ENCODE measurements around the gene STOM. TPM values are rescaled to one million over a fixed set of nuclear protein-coding genes. Genes with fewer than 3 reads are reported as not detected.

Gene STOM
- total and polyA plus RNA-seq, 2 of the 8 experiments (the other 6 are each of a cell fraction or from before 2014, with no cell fraction given): 25.2 to 60.4 TPM

GRCh38 chr9:121321016-121321503 lies 49.0 kb downstream of the STOM start:
- Histone ChIP-seq H4K91ac (replicated peaks; ENCODE audit: insufficient read length, low read length) (no peak overlapping the region), H3K9ac (replicated peaks in 1 of 4; ENCODE audit: extremely low read depth in 1 of 4, low read depth in 3 of 4, low read length in 3 of 4) (no peak overlapping the region), H3K14ac (ENCODE audit: insufficient read length) (no peak overlapping the region), H3K4me2 (ENCODE audit: insufficient read depth in 1 of 2, low read depth in 2 of 2, low read length in 2 of 2) (no peak overlapping the region), H3K4me3 (ENCODE audit: extremely low read depth in 1 of 4, insufficient read depth in 2 of 4, low read depth in 3 of 4, low read length in 4 of 4) (no peak overlapping the region), H3K4me1 (replicated peaks in 1 of 4; ENCODE audit: control insufficient read depth in 3 of 4, insufficient read depth in 4 of 4, low read length in 3 of 4) (no peaks in the 10 kb centered on the region), H3K27me3 (replicated peaks in 1 of 4; ENCODE audit: control insufficient read depth in 3 of 4, extremely low read depth in 1 of 4, insufficient read depth in 3 of 4, low read length in 3 of 4) (no peaks in the 10 kb centered on the region), H2BK120ac (replicated peaks; ENCODE audit: low read depth, low read length) (no peak overlapping the region), H2BK20ac (ENCODE audit: low read length) (no peak overlapping the region), H2BK15ac (ENCODE audit: low read length) (no peak overlapping the region), H3K36me3 (ENCODE audit: control insufficient read depth in 2 of 4, insufficient read depth in 4 of 4, low read length in 3 of 4) (peaks cover 0 to 8% (median 0%) of the 10 kb centered on the region in 4 experiments; a peak in 3 of 8 replicates), H3K27ac (ENCODE audit: low read depth, low read length) (no peak overlapping the region), H2BK12ac (ENCODE audit: low read depth, low read length) (no peak overlapping the region), H2AK5ac (ENCODE audit: low read depth, low read length) (no peak overlapping the region), H3K79me1 (ENCODE audit: low read depth, low read length) (no peaks in the 10 kb centered on the region), H3K23ac (ENCODE audit: insufficient read length) (no peak overlapping the region), H4K8ac (ENCODE audit: extremely low read depth, insufficient read depth, low read length) (no peak overlapping the region; the same call in 1 of the 2 replicates), H3K9me3 (ENCODE audit: insufficient read depth in 2 of 2, low read depth in 1 of 2, low read length in 1 of 2) (no peaks in the 10 kb centered on the region), H4K5ac (ENCODE audit: insufficient read length, low read depth, low read length) (no peak overlapping the region), H2BK5ac (ENCODE audit: low read depth, low read length) (no peak overlapping the region), H3K79me2 (ENCODE audit: control insufficient read depth in 1 of 2, insufficient read depth in 2 of 2, low read length in 2 of 2) (no peaks in the 10 kb centered on the region), H3K4ac (replicated peaks; ENCODE audit: insufficient read length, low read depth, low read length) (no peak overlapping the region), H4K20me1 (replicated peaks in 1 of 2; ENCODE audit: control insufficient read depth in 1 of 2, insufficient read depth in 2 of 2, low read length in 2 of 2) (peaks cover 0 to 3% of the 10 kb centered on the region in 2 experiments), H3K18ac (ENCODE audit: extremely low read depth, low read length) (no peak overlapping the region), H2AFZ (ENCODE audit: low read length) (no peak overlapping the region), H3K23me2 (ENCODE audit: low read depth, low read length) (no peaks in the 10 kb centered on the region), H3K56ac (replicated peaks; ENCODE audit: insufficient read length, low read depth, low read length) (no peak overlapping the region)
- WGBS, 2 experiments (ENCODE audit: extremely low coverage in 1 of 2, insufficient coverage in 1 of 2, insufficient read length in 1 of 2, insufficient replicate concordance in 2 of 2, low coverage in 1 of 2, low lambda C conversion rate in 2 of 2, missing lambda C conversion rate in 1 of 2): 92% methylated on average over 10 of the region's 10 CpGs; no CpG with 5 or more reads in 1 of the 2 experiments
- FAIRE-seq (no peak), DNase-seq (ENCODE audit: low read depth in 1 of 2, low spot score in 2 of 2) (no peak)
- ChIA-PET CTCF (ENCODE audit: partially characterized antibody) (interaction anchor here (0.7 to 9.9 kb wide), 22 partner anchors 11 to 150 kb away, joined by 3 to 197 read pairs (median 11); no protein-coding TSS in a partner anchor), POLR2A (ENCODE audit: partially characterized antibody) (interaction anchor here (0.7 to 0.9 kb wide), 2 partner anchors 11 to 65 kb away, joined by 3 read pairs; no protein-coding TSS in a partner anchor)
- no peak for TF ChIP-seq KDM5A (IDR thresholded peaks at IDR 0.05; ENCODE audit: low read length)
- no peak for TF ChIP-seq SAP30 (IDR thresholded peaks at IDR 0.05; ENCODE audit: insufficient read depth, insufficient replicate concordance, low read length)
- TF ChIP-seq TEAD4 (IDR thresholded peaks at IDR 0.05; ENCODE audit: low read depth, low read length): no peak
- TF ChIP-seq NRF1 (IDR thresholded peaks at IDR 0.05; ENCODE audit: low read depth, low read length): no peak
- TF ChIP-seq ATF2 (IDR thresholded peaks at IDR 0.05; ENCODE audit: low read length): no peak
- no peak for TF ChIP-seq SP4 (IDR thresholded peaks at IDR 0.05; ENCODE audit: low read length)
- TF ChIP-seq SP1 (IDR thresholded peaks at IDR 0.05; ENCODE audit: low read depth, low read length): no peak
- TF ChIP-seq BRCA1 (IDR thresholded peaks at IDR 0.05; ENCODE audit: low read depth, low read length): no peak
- TF ChIP-seq, protein P1, sequence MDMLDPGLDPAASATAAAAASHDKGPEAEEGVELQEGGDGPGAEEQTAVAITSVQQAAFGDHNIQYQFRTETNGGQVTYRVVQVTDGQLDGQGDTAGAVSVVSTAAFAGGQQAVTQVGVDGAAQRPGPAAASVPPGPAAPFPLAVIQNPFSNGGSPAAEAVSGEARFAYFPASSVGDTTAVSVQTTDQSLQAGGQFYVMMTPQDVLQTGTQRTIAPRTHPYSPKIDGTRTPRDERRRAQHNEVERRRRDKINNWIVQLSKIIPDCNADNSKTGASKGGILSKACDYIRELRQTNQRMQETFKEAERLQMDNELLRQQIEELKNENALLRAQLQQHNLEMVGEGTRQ (IDR thresholded peaks at IDR 0.05; ENCODE audit: low read length): no peak
